Measurements from ENCODE around the gene RNF115. TPM values are rescaled to one million over a fixed set of nuclear protein-coding genes. Genes with fewer than 3 reads are reported as not detected.
"Not testable (repeated sequence)": the region's sequence is repeated elsewhere in the genome, so short reads cannot be mapped to it uniquely, and the experiment has no call there.

The RNF115 gene
- total RNA-seq, 4 donors from 2014 or later, result 23.7 to 24.9 (median 23.8) TPM

GRCh38 chr1:145845514-145846161 is 21.7 kb upstream of the RNF115 start, which contains the start of gene NUDT17:
NUDT17 (plus strand) TSS chr1:145845630; CDS start chr1:145845641, 11 bp downstream.
- Histone ChIP-seq H3K4me1 (peaks cover 0 to 31% (median 5%) of the 10 kb centered on the region in 4 donors), H3K36me3 (peaks cover 0 to 63% (median 0%) of the 10 kb centered on the region in 3 donors), H3K27me3 (no peaks in the 10 kb centered on the region), H3K4me3 (peak within 1 kb of the TSS; percentile 30 to 65 (median 60)), H3K27ac (peak within 1 kb of the TSS; percentile 63 to 85 (median 82)), H3K9me3 (no peaks in the 10 kb centered on the region)
- DNase-seq (ENCODE audit: low spot score in 2 of 2), result peak; percentile 46 to 55
- TF ChIP-seq CTCF (IDR thresholded peaks at IDR 0.05) (peak; percentile 86 to 97 (median 93)), POLR2A (IDR thresholded peaks at IDR 0.05) (no peak), EP300 (IDR thresholded peaks at IDR 0.05) (peak; percentile 30 to 61)
- WGBS, 2 donors, result 2 to 3% methylated on average over 38 to 48 of the region's 50 CpGs

GRCh38 chr1:145845144-145845513 is 21.2 kb upstream of the RNF115 start:
- Histone ChIP-seq H3K27me3 (no peaks in the 10 kb centered on the region), H3K4me1 (peaks cover 0 to 30% (median 5%) of the 10 kb centered on the region in 4 donors), H3K27ac (peak overlapping the region; percentile 63 to 85 (median 82)), H3K4me3 (peak overlapping the region; percentile 30 to 65 (median 60)), H3K36me3 (peaks cover 0 to 63% (median 0%) of the 10 kb centered on the region in 3 donors), H3K9me3 (no peaks in the 10 kb centered on the region)
- 13 to 21% methylated on average over 4 of the region's 4 CpGs for WGBS, 2 donors
- no peak for DNase-seq (ENCODE audit: low spot score in 2 of 2)
- TF ChIP-seq POLR2A (IDR thresholded peaks at IDR 0.05) (no peak), EP300 (IDR thresholded peaks at IDR 0.05) (no peak), CTCF (IDR thresholded peaks at IDR 0.05) (no peak)

- no peak for DNase-seq (ENCODE audit: low spot score in 2 of 2)
- no peak for TF ChIP-seq POLR2A (IDR thresholded peaks at IDR 0.05)
- Histone ChIP-seq H3K27me3 (no peaks in the 10 kb centered on the region), H3K4me3 (no peak overlapping the region), H3K36me3 (peaks cover 0 to 63% (median 13%) of the 10 kb centered on the region in 3 donors), H3K4me1 (peaks cover 0 to 21% (median 5%) of the 10 kb centered on the region in 4 donors), H3K9me3 (no peaks in the 10 kb centered on the region), H3K27ac (no peak overlapping the region)
- WGBS, 2 donors, result 85 to 91% methylated on average over 3 of the region's 3 CpGs
Observed at GRCh38 chr1:145843031-145843430, 19.1 kb upstream of the RNF115 start.

- no peaks in the 10 kb centered on the region for H3K27me3 ChIP-seq
- peaks cover 5 to 100% (median 25%) of the 10 kb centered on the region in 3 donors for H3K36me3 ChIP-seq
- 94 to 97% methylated on average over 1 of the region's 1 CpG for WGBS, 2 donors
- H3K27ac ChIP-seq, result no peak overlapping the region
- DNase-seq (ENCODE audit: low spot score in 2 of 2), result no peak
- TF ChIP-seq CTCF (IDR thresholded peaks at IDR 0.05) (no peak), EP300 (IDR thresholded peaks at IDR 0.05) (no peak), POLR2A (IDR thresholded peaks at IDR 0.05) (no peak)
- no peaks in the 10 kb centered on the region for H3K9me3 ChIP-seq
- no peaks in the 10 kb centered on the region for H3K4me1 ChIP-seq
- H3K4me3 ChIP-seq, result no peak overlapping the region
Observed at GRCh38 chr1:145837656-145838055, 13.8 kb upstream of the RNF115 start.

GRCh38 chr1:145830810-145831209 is 6.9 kb upstream of the RNF115 start:
- not testable (repeated sequence) for H3K4me3 ChIP-seq; H3K27ac ChIP-seq; H3K9me3 ChIP-seq; H3K27me3 ChIP-seq; H3K4me1 ChIP-seq; DNase-seq (ENCODE audit: low spot score in 2 of 2)
- WGBS, 2 donors, result 95 to 98% methylated on average over 2 of the region's 2 CpGs
- H3K36me3 ChIP-seq, result peaks cover 10 to 98% (median 12%) of the 10 kb centered on the region in 3 donors

- TF ChIP-seq CTCF (IDR thresholded peaks at IDR 0.05), result no peak
- no peak for TF ChIP-seq EP300 (IDR thresholded peaks at IDR 0.05)
- no peak for TF ChIP-seq POLR2A (IDR thresholded peaks at IDR 0.05)
- Histone ChIP-seq H3K27ac (no peak overlapping the region), H3K4me1 (peaks cover 0 to 20% (median 7%) of the 10 kb centered on the region in 4 donors), H3K4me3 (no peak overlapping the region), H3K36me3 (peaks cover 10 to 75% (median 12%) of the 10 kb centered on the region in 3 donors), H3K27me3 (no peaks in the 10 kb centered on the region), H3K9me3 (no peaks in the 10 kb centered on the region)
- DNase-seq (ENCODE audit: low spot score in 2 of 2), result no peak
Observed at GRCh38 chr1:145828367-145829026, 4.6 kb upstream of the RNF115 start.

Measured in tibial nerve (tissue), 4 donors.